AG04449 (cell line): ENCODE results near the gene SLC30A5.
"Not testable (repeated sequence)": the region's sequence is repeated elsewhere in the genome, so short reads cannot be mapped to it uniquely, and the experiment has no call there.

Source experiments
- CTCF ChIA-PET: fragments of 350-600 bp; formaldehyde crosslinking; extraction: SDS; loops from one replicate; lab custom pipeline; 2021; ENCODE audit warnings: antibody characterized with exemption; lab: Yijun Ruan, JAX
- POLR2A ChIA-PET: fragments of 400-600, 350-600 bp; formaldehyde crosslinking; extraction: SDS; loops from one replicate; lab custom pipeline; 2020; ENCODE audit warnings: antibody characterized with exemption, inconsistent platforms; lab: Yijun Ruan, JAX
- DNase-seq: peaks from one replicate; pipeline ENCODE4 v3.0.0-alpha.2; 2010; ENCODE audit warnings: low read depth, low spot score
- H3K4me3 ChIP-seq: 2 replicates; pipeline ENCODE4 v1.5.1; 2011; ENCODE audit warnings: low read depth, mild to moderate bottlenecking, control low read depth, low read length
- CTCF ChIP-seq: IDR thresholded peaks from one replicate; pipeline ENCODE4 v1.5.1; 2011; ENCODE audit warnings: mild to moderate bottlenecking, moderate library complexity, low read length, control low read depth, inconsistent platforms; ENCODE audit not compliant: insufficient read depth; ENCODE audit errors: missing control alignments

SLC30A5 gene

DNA sequence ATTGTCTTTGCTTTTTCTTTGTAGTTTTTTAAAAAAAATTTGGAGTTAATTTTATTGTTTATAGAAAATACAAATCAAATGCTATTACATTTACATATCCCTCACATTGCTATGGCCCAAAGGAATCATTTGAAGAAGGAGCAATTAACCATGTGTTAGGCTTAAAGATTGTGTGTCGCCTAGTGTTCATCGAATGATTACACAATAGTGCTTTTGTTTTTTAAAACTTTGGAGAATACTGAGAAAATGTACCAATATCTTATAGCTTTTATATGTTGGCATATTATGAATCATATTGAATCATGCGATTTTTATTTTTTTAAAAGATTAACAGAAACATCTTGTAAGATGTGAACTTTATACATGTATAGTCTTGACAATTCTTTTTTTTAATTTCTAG is 21.7 kb downstream of the SLC30A5 start:
- POLR2A ChIA-PET: no interaction called here
- no peak overlapping the region for H3K4me3 ChIP-seq
- TF ChIP-seq CTCF: no peak
- CTCF ChIA-PET: interaction anchor here (0.6 to 1.5 kb wide), 3 partner anchors 20 to 219 kb away, joined by 3 to 5 read pairs (median 3); partner anchors contain the start of gene SLC30A5
- DNase-seq: no peak

DNA sequence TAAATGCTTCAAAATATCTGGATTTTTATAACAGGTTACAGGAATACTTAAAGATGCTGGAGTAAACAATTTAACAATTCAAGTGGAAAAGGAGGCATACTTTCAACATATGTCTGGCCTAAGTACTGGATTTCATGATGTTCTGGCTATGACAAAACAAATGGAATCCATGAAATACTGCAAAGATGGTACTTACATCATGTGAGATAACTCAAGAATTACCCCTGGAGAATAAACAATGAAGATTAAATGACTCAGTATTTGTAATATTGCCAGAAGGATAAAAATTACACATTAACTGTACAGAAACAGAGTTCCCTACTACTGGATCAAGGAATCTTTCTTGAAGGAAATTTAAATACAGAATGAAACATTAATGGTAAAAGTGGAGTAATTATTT is 35.6 kb downstream of the SLC30A5 start:
- no peak overlapping the region for H3K4me3 ChIP-seq
- DNase-seq: peak; percentile 74
- POLR2A ChIA-PET: no interaction called here
- no peak for TF ChIP-seq CTCF
- CTCF ChIA-PET: no interaction called here

DNA sequence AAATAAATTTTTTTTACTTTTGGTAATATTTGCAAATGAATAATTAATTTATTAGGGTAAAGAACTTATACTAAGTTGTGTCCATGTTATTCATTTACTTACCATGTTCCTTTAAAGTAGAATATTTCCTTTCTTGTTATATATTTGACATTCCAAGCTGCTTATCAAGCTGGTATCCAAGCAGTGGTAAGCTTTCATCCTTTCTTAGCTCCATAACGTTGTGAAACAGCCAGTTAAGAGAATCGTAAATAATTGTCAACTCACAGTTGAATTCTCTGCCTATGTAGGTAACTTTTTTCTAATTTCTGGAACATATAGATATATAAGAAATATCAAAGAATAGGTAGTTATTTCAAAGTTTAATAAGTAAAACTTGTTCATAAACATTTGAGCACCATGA is 36.4 kb downstream of the SLC30A5 start:
- no peak for DNase-seq
- no peak overlapping the region for H3K4me3 ChIP-seq
- TF ChIP-seq CTCF: no peak
- CTCF ChIA-PET: no interaction called here
- POLR2A ChIA-PET: no interaction called here

GRCh38 chr5:69131304-69131703 is 37.5 kb downstream of the SLC30A5 start:
- H3K4me3 ChIP-seq: no peak overlapping the region
- ChIA-PET CTCF (interaction anchor here (1.1 kb wide), 1 partner anchor 204 kb away, joined by 3 read pairs; no protein-coding TSS in a partner anchor), POLR2A (no interaction called here)
- no peak for DNase-seq
- TF ChIP-seq CTCF: no peak

DNA sequence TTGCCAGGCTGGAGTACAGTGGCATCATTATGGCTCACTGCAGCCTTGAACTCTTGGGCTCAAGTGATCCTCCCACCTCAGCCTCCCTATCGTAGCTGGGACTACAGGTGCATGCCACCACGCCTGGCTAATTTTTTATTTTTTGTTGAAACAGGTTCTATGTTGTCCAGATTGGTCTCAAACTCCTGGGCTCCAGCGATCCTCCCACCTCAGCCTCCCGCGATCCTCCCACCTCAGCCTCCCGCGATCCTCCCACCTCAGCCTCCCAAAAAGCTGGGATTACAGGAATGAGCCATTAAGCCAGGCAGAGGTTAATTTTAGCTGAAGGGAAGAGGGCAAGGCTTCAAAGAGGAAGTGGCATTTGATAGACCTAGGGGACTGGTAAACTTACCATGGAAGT is 40.3 kb downstream of the SLC30A5 start:
- CTCF ChIA-PET: interaction anchor here (1.4 to 1.6 kb wide), 2 partner anchors 33 to 201 kb away, joined by 3 read pairs; partner anchors contain the start of gene CCNB1
- DNase-seq: no peak
- no peak overlapping the region for H3K4me3 ChIP-seq
- TF ChIP-seq CTCF: no peak
- POLR2A ChIA-PET: no interaction called here

GRCh38 chr5:69136293-69136692 is 42.5 kb downstream of the SLC30A5 start:
- peak; percentile 64 for DNase-seq
- TF ChIP-seq CTCF: no peak
- CTCF ChIA-PET: interaction anchor here (0.9 kb wide), 1 partner anchor 20 kb away, joined by 3 read pairs; no protein-coding TSS in a partner anchor
- H3K4me3 ChIP-seq: no peak overlapping the region
- POLR2A ChIA-PET: no interaction called here

- DNase-seq, POLR2A ChIA-PET, CTCF ChIA-PET, H3K4me3 ChIP-seq: not testable (repeated sequence)
These were observed 43.4 kb downstream of the SLC30A5 start for GRCh38 chr5:69137208-69137607.
